ENCODE results near the gene RBMS3.

- no peak for TF ChIP-seq CTCF (IDR thresholded peaks at IDR 0.05)
- TF ChIP-seq POLR2AphosphoS5 (IDR thresholded peaks at IDR 0.05; ENCODE audit: insufficient read depth in 1 of 2, low read depth in 1 of 2), result no peak
- TF ChIP-seq POLR2A (IDR thresholded peaks at IDR 0.05), result no peak
These were observed 372.8 kb downstream of the RBMS3 start for GRCh38 chr3:29653680-29654079.

Measured in vagina (tissue), 2 donors.